Measurements from ENCODE around the gene CRB3.
A peak's percentile ranks its signal among the peaks of the same experiment; 100 is the strongest.
"Not testable (repeated sequence)": the region's sequence is repeated elsewhere in the genome, so short reads cannot be mapped to it uniquely, and the experiment has no call there.

The CRB3 gene

DNA sequence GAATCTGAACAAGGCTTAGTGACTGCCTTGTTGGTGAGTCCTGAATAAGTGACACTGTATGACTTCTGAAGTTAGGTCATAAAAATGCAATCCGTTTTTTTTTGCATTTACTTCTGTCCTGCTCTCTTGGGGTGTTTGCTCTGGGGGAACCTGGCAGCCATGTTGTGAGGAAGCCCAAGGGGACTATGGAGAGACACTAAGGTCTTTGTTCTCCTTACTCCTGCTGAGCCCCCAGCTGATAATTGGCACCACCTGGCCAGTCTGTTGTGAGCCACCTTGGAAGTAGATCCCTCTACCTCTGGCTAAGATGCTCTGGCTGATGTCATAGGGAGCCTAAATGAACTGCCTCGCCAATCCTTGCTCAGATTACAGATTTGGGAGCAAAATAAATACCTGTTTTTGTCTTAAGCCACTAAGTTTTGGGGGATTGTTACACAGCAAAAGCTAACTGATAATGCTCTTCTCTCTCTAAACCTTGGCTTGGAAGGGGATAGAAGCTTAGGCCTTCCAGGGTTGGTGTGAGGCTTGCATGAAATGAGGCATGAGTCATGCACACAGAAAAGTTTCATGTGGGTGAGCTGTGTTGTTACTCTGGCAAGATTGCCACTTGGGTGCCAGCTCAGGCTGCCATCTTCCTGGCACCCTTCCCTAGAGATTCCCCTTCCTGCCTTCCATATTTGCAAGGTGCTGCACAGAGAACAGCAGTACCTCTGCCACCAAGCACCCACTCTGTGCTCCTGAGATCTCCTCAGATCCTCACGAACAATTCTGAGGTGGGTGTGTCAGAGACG, 27.9 kb downstream of the CRB3 start:
- DNase-seq (ENCODE audit: low read depth): no peak

DNA sequence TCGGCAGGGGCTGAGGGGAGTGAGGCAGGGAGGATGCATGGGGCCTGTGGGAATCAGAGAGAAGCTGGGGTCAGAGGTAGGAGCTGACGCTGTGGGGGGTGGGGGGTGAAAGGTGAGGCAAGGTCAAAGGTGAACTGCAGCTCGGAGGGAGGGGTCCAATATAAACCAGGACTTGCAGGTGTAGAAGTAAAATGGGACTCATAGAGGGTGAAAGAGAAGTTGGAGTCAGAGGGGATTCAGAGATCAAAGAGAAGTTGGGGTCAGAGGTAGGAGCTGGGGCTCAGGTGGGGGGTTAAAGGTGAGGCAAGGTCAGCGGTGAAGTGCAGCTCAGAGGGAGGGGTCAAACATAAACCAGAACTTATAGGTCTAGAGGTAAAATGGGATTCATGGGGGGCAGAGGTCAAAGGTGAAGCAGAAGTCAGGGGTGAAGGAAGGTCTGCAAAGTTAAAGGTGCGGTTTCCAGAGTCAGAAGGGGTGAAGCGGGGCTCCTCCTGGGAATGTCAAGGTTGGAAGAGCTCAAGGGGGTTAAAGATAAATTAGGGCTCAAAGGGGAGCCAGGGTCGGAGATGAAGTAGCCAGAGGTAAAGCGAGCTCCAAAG, 30.5 kb downstream of the CRB3 start:
- no peak for DNase-seq (ENCODE audit: low read depth)

DNA sequence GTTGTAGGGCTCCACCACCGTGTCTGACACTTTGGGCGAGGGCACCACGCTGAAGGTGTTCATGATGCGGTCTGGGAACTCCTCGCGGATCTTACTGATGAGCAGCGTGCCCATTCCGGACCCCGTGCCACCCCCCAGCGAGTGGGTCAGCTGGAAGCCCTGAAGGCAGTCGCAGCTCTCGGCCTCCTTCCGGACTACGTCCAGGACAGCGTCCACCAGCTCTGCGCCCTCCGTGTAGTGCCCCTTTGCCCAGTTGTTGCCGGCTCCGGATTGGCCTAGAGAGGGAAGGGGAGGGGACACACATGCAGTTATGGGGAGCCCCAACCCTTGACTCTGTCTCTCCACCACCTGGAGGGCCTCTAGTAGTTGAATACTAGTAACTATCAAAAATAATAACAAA, 31.9 kb downstream of the CRB3 start:
- no peak for DNase-seq (ENCODE audit: low read depth)

DNA sequence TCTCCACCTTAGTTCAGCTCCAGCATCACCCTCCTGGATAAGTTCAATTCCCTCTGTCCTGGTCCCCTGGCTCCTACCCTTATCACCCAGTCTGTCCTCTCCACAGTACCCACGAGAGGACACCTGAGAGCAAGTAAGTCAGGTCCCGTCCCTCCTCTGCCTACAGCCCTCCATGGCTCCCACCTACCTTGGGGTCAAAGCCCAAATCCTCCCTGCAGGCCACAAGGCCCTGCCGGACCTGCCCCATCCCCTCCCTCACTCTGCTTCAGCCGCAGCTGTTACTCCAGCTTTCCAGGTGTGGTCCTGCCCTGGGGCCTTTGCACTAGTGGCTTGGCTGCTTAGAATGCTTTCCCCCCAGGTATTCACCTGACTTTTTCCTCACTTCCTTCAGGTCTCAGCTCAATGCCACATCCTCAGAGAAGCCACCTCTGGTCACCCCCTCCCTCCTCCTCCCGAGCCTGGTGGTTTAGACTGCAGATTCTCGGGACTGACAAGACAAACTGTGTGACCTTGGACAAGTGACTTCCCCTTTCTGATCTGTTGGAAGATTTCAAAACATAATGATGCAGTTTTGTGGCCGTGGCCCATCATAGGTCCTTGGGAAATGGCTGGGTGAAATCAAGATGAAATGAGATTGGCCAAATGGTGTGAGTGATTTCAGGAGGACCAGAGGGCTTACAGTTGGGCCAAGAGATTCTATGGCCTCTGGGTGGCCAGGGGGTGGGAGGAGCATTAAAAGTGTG, 34.4 kb downstream of the CRB3 start:
- no peak for DNase-seq (ENCODE audit: low read depth)

DNA sequence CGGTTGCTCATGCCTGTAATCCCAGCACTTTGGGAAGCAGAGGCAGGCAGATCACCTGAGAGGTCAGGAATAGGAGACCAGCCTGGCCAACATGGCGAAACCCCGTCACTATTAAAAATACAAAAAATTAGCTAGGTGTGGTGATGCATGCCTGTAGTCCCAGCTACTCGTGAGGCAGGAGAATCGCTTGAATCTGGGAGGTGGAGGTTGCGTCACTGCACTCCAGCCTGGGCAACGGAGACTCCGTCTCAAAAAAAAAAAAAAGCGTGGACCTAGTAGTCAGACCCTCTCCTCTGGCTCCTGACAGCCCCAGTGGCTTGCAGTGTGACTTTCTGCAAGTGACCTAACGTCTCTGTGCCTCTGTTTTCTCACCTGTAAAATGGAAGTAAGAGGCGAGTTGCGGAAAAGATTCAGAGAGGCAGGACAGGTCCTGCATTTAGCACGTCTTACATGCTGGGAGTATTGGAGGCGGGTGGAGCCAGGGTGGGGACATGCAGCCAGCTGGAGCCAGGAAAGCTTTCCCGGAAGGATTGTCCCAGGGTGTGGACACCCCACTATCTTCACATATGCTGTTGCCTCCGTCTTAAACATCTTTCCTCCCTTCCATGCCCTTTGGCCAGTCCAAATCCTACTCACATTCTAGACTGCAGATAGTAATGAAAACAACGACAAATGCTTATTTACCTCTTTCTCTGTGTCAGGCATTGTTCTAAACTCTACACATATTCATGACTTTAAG, 35.1 kb downstream of the CRB3 start:
- no peak for DNase-seq (ENCODE audit: low read depth)

DNA sequence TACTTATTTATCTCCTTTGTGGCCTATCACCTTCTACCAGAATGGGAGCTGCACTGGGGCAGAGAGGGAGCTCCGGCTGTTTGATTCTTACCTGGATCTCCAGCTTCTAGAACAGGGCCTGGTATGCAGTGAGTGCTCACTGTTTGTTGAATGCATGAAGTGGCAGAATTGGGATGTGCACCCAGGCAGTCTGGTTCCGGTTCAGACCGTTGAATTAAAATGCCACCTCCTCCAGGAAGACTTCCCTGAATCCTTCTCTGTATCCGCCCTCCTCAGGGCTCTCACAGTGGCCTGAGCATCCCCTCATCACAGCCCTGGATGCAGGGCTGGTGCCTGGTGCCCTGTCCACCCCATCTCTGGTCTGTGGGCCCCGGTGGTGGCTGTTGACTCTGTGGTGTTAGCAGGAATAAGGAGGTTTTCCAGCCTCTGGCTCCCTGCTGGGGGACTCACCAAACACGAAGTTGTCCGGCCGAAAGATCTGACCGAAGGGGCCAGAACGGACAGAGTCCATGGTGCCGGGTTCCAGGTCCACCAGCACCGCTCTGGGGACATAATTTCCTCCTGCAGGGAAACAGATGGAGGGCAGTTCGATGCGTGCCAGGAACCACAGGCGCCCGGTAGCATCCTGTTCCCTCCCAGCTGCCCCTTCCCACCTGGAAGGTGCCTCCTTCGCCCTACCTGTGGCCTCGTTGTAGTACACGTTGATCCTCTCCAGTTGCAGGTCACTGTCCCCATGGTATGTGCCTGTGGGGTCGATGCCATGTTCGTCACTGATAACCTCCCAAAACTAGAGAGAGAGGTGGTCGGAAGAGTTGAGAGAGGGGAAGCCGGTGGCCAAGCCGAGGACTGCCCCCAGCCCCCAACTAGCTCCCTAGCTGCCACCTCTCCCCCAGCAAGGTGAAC, 37.0 kb downstream of the CRB3 start:
- no peak for DNase-seq (ENCODE audit: low read depth)

DNA sequence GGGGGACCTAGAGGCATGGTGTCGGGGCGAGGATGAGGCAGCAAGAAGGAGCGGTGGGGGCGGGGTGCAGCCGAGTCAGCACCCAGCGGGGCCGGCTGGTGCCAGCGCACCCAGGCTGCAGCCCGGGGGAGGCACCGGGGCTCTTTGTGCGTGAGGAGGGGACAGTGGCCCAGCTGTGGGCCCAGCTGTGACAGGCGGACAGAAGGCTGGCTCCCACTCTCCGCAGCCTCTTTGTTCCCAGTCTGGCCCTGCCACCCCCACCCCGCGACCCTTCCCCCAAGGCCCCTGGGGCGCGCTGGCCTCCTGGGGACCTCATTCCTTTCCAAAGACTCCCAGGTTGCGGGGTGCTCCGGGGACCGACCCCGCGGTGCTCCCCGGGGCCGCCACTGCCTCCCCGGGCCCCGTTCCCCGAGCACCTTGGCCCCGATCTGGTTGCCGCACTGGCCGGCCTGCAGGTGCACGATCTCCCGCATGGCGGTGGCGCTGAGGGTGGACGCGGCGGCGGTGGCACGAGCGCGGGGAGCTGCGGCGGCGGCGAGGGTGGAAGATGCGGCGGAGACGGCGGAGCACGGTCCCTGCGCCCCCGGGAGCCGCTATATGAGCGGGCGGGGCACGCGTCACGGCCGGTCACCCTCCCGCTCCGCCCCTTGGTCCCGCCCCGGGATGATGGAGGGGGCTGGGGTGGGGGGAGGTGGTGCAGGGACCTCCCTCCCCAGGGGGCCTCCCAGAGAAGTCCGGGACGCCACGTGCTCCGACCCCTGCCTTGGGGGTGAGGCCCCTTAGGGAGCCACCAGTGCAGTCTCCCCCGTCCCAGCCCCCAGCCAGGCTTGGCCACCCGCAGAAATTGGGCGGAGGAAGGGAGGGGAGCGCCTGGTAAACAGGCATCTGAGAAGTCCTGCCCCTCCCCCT, 37.9 kb downstream of the CRB3 start, which contains the start of gene TUBB4A:
TUBB4A (minus strand) TSS at position 570 of the 909 bp plus-strand sequence; CDS start at position 473, 97 bp downstream.
- no peak for DNase-seq (ENCODE audit: low read depth)

DNA sequence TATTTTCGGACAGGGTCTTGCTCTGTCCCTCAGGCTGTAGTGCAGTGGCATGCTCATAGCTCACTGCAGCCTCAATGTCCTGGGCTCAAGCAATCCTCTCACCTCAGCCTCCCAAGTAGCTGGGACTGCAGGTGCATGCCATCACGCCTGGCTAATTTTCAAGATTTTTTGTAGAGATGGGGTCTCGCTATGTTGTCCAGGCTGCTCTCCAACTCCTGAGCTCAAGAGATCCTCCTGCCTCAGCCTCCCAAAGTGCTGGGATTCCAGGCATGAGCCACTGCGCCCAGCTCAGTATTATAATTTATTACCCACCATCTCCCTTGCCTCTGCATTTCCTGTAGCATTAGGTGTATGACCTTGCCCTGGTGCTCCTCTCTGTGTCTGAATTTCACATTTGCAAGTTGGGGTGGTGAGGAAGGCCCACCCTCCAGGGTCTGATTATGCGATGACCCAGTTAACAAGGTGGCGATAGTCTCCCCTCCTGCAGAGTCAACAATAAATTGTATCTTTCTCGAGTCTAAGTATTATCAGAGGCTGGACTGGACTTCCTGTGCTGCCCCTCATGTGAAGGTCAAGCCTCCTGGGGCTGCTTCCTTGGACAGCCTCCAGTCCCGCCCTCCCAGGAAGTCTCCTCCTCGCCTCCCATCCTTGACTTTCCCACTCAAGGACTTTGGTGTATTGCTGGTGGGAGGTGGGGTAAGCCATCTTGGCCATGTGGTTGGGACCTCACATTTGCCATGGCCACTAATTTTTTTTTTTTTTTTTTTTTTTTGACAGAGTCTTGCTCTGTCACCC, 39.5 kb downstream of the CRB3 start:
- no peak for DNase-seq (ENCODE audit: low read depth)

DNA sequence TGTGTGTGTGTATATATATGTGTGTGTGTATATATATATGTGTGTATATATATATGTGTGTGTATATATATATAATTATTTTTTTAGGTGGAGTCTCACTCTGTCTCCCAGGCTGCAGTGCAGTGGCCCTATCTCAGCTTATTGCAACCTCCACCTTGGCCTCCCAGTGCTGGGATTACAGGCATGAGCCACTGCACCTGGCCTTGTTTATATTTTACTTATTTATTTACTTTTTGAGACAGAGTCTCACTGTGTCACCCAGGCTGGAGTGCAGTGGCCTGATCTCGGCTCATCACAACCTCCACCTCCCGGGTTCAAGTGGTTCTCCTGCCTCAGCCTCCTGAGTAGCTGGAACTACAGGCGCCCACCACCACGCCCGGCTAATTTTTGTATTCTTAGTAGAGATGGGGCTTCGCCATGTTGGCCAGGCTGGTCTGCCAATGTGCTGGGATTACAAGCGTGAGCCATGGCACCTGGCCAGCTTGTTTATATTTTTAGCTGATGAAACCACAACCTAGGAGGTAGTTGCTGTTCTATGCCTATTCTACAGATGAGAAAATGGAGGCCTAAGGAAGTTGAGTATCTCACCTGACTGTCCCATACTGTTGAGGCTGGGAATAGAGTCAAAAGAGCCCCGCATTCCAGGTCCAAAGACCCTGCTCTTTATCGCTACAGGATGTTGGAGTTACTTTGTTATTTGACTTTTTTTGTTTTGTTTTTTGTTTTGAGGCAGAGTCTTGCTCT, 44.1 kb downstream of the CRB3 start:
- not testable (repeated sequence) for DNase-seq (ENCODE audit: low read depth)

DNA sequence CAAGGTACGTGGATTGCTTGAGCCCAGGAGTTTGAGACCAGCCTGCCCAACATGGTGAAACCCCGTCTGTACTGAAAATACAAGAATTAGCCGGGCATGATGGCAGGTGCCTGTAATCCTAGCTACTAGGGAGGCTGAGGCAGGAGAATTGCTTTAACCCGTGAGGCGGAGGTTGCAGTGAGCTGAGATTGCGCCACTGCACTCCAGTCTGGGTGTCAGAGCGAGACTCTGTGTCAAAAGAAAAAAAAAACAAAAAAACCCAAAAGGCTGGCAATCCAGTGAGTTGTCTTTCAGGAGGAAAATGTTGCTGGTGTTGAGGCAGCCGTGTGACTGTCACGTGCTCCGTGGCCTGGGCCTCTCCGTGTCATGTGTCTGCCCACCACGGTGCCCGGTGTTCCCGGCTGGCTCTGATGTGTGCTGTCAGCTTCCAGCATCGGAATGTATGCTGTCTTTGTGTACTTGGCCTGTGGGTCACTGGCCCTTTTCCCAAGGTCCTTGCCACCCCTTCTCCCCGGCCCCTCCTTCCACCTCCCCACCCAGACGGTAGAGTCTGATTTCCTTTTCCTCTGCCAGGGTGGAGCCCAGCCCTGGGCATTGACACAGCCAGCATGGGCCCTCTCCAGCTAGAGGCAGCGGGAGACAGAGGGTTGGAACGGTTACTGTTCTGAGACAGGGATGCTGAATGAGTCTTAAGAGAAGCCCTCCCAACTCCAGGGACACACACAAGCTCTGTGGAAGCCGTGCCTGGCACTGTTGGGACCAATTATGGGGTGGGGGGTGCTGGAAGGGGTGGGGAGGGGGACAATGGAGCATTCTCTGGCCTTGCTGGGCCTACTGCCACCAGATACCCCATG, 45.3 kb downstream of the CRB3 start:
- no peak for DNase-seq (ENCODE audit: low read depth)

DNA sequence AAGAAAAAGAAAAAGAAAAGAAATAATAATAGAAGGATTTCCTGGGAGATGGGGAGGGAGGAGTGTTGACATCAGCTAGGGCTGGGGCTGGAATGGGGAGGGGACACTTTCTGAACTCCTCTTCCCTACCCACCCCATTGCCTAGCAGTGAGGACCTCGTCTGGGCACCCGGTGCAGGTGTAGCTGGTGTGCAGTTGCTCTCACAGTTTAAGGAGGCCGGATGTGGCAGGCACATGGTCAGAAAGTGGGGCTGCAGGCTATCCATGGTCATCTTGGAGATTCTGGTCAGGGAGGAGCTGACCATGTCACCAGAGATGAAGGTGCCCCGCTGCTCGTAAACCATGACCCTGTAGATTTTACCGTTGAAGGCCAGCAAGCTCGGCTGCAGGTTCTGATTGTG, 46.5 kb downstream of the CRB3 start:
- no peak for DNase-seq (ENCODE audit: low read depth)

DNA sequence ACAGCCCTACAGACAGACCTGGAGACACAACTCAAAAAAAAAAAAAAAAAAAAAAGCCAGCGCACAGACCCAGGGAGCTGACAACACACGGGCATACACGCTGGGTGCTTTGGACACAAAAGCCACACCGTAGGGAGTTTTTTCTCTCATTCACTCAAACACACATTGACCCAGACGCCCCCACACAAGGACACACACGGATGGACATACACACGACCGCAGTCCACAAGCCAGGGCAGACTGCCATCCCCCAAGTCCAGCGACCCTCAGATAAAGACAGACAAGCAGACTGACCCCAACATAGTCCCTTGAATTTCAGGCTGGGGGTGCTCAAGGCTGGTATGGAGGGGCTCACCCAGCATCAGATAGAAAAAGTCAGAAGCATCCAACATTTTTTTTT, 50.0 kb downstream of the CRB3 start:
- DNase-seq (ENCODE audit: low read depth): no peak

DNA sequence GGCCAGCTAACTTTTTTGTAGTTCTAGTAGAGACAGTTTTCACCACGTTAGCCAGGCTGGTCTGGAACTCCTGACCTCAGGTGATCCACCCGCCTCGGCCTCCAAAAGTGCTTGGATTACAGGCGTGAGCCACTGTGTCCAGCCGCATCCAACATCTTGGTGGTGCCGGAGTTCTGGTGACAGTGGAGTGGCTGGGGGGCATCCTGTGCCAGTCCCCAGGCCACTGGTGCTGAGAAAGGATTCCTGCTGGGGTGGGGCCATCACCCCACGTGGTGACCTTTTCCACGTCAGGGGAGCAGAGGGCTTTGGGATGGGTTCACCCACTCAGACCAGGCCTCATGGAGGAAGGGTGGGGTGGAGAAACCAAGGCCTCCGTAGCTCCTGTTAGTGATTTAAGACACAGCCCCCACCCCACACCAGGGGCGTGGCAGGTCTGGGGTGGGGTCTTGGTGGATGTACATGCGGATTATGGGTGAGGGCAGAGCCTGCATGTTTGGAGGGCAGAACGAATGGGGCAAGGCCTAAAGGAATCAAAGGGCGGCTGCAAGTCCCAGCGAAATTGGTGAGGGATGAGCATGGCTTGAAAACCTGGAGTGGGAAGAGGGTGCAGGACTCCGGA, 51.0 kb downstream of the CRB3 start:
- DNase-seq (ENCODE audit: low read depth): no peak

DNA sequence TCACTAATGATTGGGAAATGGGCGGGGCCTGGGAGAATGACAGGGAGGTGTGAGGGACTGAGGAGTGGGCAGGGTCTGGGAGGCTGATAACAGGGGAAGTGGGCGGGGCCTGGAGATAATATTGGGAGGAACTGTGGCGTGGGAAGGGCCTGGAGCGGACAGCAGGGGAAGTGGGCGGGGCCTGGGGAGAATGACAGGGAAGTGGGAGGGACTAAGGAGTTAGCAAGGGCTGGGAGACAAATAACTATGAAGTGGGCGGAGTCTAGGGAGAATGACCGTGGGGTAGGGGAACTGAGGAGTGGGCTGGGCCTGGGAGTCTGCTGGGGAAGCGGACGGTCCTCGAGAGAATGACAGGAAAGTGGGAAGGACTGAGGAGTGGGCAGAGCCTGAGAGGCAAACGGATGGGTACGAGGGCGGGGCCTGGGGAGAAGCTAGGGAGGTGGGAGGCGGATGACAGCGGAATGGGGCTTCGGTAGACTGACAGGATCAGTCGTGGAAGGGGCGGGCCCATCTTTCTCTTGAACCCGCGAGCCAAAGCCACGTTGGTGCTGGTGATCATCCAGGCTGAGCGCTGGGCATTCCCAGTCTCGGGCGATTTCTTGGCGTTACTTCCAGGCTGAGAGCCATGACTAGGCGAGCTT, 52.1 kb downstream of the CRB3 start:
- DNase-seq (ENCODE audit: low read depth): peak; percentile 53

Measured in T-helper 22 cell (primary cell).